Stimulated activated CD4-positive, alpha-beta T cell treated with anti-CD3 and anti-CD28 coated beads, Interleukin-2, amount 100 ng/mL, for 4 hours (primary cell): ENCODE results near the gene ALDH1L1.

ENCODE experiments used
- DNase-seq: peaks from one replicate; pipeline ENCODE4 v3.0.0-alpha.2; 2020; ENCODE audit warnings: low read depth

The ALDH1L1 gene

GRCh38 chr3:126180477-126181397 lies at the start of gene ALDH1L1:
ALDH1L1 (minus strand) TSS chr3:126180586; CDS start chr3:126160979, 19,607 bp downstream.
- DNase-seq, result no peak

DNA sequence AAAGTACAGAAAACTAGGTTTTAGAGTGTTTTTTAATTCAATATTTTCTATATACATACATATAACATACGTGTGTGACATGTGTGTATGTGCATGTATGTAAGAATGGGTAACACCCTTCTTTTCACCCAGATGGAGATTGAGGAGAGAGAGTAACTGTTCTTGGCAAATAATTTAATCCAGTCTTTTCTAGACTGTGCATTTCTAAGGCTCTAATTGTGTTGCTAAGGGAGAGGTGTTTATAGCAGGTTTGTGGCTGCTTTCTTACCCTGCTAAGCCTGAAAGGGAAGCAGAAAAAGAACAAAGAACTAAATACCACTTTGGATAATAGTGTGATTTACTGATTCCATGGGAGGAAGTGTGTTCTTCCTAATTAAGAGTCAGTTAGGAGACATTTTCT lies 46.0 kb upstream of the ALDH1L1 start:
- DNase-seq, result no peak

GRCh38 chr3:126216416-126216815 lies 36.0 kb upstream of the ALDH1L1 start:
- no peak for DNase-seq

GRCh38 chr3:126213379-126214028 lies 33.1 kb upstream of the ALDH1L1 start:
- DNase-seq, result no peak

GRCh38 chr3:126212620-126213378 lies 32.4 kb upstream of the ALDH1L1 start:
- no peak for DNase-seq

DNA sequence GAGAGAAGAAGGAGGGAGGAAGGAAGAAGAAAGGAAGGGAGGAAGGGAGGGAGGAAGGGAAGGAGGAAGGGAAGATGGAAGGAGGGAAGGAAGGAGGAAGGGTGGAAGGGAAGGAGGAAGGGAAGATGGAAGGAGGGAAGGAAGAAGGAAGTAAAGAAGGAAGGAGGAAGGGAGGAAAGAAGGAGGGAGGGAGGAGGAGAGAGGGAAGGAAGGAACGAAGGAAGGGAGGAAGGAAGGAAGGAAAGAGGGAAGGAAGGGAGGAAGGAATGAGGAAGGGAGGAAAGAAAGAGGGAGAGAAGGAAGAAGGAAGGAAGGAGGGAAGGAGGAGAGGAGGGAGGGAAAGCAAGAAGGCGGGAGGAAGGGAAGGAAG lies 31.8 kb upstream of the ALDH1L1 start:
- no peak for DNase-seq

GRCh38 chr3:126211569-126211968 lies 31.2 kb upstream of the ALDH1L1 start:
- DNase-seq, result no peak

DNA sequence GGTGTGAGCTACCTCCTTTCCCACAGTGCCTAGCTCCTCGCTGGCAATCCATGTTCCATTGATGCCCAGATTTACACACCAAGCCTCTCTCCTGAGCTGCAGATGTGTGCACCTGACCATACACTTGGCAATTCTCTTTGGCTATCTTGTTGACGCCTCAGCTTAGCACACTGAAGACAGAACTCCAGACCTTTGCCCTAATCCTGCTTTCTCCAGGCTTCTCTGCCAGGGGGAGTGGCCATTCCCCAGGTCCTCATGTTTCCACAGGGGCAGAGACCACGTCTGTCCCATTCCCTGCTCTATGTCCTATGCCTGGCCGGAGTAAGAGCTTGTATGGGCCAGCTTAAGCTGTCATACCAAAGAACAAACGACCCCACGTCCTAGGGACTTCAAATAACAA lies 30.2 kb upstream of the ALDH1L1 start:
- no peak for DNase-seq

DNA sequence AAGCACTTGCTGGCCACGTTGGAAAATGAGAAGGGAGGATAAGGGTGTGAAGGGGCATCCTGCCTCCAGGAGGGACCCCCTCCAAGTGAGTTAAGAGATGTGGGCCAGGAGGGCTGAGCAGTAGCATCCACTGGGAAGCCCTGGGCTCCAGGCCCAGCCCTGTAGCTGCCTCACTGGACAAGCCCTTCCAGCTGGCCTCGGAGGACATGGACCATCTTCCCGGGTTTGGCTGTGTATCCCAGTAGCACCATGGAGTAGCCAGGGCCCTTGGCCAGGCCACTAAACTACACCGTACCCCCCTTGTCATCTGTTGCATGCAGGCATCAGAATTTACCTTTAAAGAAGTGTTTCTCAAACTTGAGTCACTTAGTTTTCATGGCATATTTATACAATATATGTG lies 29.4 kb upstream of the ALDH1L1 start:
- DNase-seq, result no peak

GRCh38 chr3:126208606-126209256 lies 28.3 kb upstream of the ALDH1L1 start:
- no peak for DNase-seq

GRCh38 chr3:126208182-126208581 lies 27.8 kb upstream of the ALDH1L1 start:
- DNase-seq, result no peak

GRCh38 chr3:126207166-126207565 lies 26.8 kb upstream of the ALDH1L1 start:
- DNase-seq, result no peak

DNA sequence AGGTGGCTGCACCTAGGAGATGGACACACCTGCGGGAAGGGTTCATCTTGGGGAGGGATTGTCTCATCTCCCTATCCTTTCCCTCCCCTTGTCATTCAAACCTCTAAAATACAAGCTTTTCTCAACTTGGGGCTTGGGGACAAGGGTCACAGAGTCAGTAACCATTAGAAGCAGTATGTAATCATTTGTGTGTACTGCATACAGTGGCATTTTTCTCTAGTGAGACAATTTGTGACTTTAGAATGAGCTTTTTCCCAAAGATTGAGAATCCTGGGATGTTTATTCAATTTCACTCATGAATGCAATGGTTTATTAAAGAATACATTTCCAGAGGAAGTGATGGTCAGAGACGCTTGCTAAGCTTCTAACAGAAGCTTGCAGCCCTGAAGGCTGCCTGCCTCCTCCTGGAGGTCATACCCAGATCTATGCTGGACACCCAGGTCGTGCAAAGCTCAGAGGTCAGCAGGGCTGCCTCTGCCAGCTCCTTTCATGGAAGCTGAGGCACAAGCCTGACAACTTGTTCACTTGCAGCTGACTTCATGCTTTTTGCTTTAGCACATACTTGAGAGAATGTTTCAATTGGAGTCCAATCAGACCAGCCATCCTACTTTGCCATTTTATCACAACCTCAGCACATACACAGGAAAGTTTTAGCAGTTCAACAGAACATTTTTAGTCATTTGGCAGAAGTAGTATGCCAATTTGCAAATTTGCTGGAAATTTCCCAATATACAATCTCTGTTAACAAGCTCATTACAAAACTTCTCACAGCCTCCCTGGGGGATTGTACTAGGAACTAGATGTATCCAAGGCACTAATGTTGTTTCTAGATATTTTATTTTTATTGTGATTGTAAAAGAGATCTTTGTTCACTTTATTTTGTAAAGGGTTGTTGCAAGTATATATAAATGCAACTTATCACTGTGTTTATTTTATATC lies 25.6 kb upstream of the ALDH1L1 start:
- DNase-seq, result no peak

DNA sequence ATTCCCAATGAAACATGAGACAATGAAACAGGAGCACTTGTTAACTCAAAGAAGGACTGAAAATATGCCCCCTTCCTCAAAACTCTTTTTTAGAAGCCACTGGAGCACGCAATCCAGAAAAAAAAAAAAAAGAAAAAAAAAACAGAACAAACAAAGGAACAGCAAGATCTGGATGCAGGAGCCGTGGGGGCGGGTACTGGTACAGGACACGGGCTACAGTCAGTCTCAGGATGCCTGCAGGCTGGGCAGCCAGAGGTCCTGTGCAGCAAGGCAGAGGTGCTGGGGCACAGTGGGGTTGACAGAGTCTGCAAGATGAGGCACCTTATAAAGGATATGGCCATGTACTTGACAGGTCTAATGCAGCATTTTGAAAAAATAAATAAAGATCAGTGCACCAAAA lies 22.3 kb upstream of the ALDH1L1 start:
- DNase-seq, result no peak

DNA sequence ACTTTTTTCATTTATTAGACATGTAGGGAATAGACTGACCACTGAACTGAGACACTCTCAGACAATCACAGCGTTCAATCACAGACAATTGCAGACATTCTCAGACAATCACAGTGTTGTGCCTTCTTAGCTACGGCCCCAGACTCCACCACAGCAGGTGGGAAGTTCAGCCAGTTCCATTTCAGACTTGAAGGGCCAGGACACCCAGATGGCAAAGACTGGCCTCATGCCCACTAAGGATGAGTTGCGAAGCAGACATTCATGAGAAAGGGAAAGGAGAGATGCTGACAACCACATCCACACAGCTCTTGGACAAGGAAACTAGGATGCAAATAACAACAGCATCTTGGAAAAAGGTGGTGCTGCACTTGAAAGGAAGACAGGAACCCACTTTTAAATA lies 21.9 kb upstream of the ALDH1L1 start:
- DNase-seq, result no peak

DNA sequence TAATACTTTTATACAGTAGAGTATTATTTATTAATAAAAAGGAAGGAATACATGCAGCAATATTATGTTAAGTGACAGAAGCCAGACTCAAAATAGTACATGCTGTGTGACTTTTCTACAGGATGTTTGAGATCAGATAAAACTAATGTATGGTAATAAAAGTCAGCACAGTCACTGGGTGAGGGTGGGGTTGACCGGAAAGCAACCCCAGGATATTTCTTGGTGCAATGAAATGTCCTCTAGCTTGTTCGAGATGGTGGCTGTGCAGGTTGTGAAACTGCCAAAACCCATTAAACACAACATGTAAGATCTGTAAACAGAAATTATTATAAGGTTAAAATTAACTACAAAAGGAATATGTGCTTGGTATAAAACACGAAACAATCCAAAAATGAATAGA lies 20.8 kb upstream of the ALDH1L1 start:
- no peak for DNase-seq

GRCh38 chr3:126200534-126200933 lies 20.1 kb upstream of the ALDH1L1 start:
- DNase-seq, result no peak

DNA sequence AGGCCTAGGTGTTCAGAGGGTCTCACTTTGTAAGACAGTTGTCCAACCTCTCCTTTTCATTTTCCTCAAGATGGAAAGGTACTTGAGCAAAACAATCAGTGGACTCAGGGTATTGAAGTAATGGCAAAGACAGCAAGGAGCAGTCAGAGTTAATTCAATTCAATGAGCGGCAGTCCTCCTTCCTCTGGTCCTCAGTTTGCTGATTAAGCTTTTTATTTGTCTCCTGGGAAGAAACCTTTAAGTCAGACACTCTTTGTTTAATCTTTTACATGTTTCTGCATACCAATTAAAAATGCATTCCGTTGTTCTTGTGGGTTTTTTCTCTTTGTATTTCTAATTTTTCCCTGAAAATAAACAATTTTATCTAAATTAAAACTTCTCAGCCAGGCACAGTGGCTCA lies 18.9 kb upstream of the ALDH1L1 start:
- no peak for DNase-seq

DNA sequence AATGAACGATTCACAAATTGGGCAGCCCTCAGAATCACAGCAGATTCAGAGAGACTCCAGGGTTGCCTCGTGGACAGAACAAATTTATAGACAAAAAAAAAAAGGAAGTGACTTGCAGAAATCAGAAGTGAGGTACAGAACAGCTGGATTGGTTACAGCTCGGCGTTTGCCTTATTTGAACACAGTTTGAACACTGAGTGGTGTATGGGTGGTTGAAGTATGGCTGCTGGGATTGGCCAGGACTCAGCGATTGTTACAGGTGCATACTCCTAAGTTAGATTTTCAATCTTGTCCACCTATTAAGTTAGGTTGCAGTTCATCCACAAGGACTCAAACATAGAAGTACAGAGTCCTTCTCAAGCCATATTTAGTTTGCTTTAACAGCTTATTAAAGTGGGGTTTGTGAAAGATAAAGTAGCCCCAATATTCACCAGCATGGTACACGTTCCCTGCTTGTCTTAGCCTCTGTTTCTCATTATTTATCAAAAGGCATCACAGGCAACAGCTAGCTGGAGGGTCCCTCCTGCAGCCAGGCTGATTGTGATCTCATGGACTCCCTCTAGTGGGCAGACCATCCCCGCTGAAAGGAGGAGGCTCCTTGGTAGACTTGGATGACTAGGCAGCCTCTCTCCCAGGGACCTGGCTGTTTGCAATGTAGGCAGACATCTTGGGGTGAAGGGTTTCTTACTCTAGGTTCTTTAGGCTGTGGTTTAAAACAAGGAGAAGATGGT lies 17.6 kb upstream of the ALDH1L1 start:
- DNase-seq, result peak; percentile 12

- DNase-seq, result no peak
Observed at GRCh38 chr3:126197343-126197742, 17.0 kb upstream of the ALDH1L1 start.
